Stimulated activated CD8-positive, alpha-beta memory T cell treated with anti-CD3 and anti-CD28 coated beads, Interleukin-7, amount 100 ng/mL, for 1 hour (primary cell): ENCODE results near the gene NMRK2.
"Not testable (repeated sequence)": the region's sequence is repeated elsewhere in the genome, so short reads cannot be mapped to it uniquely, and the experiment has no call there.

Experiments
- DNase-seq, 2 donors: peaks; one replicate each; pipeline ENCODE4 v3.0.0-alpha.2; 2020; ENCODE audit warnings: low read depth in 2 of 2

Gene NMRK2

GRCh38 chr19:3932931-3933810 is at the start of gene NMRK2:
Gene NMRK2 (plus strand): TSS chr19:3933069. CDS start chr19:3933672, 603 bp downstream.
- DNase-seq = no peak

- DNase-seq = no peak
Measured at GRCh38 chr19:3890591-3890990, 42.3 kb upstream of the NMRK2 start.

GRCh38 chr19:3893509-3894179 is 39.2 kb upstream of the NMRK2 start:
- DNase-seq = no peak

- not testable (repeated sequence) for DNase-seq
Measured at GRCh38 chr19:3894959-3895358, 37.9 kb upstream of the NMRK2 start.

- DNase-seq = no peak
Measured at GRCh38 chr19:3895788-3896187, 37.1 kb upstream of the NMRK2 start.

GRCh38 chr19:3897936-3898335 is 34.9 kb upstream of the NMRK2 start:
- no peak for DNase-seq

GRCh38 chr19:3898426-3898825 is 34.4 kb upstream of the NMRK2 start:
- no peak for DNase-seq

- no peak for DNase-seq
Measured at GRCh38 chr19:3899531-3900294, 33.2 kb upstream of the NMRK2 start.

- no peak for DNase-seq
Measured at GRCh38 chr19:3902317-3902973, 30.4 kb upstream of the NMRK2 start.

GRCh38 chr19:3904233-3904632 is 28.6 kb upstream of the NMRK2 start:
- DNase-seq = no peak

GRCh38 chr19:3907626-3908265 is 25.1 kb upstream of the NMRK2 start:
- DNase-seq = no peak

- DNase-seq = no peak
Measured at GRCh38 chr19:3908266-3909054, 24.4 kb upstream of the NMRK2 start.

- no peak for DNase-seq
Measured at GRCh38 chr19:3910105-3910504, 22.8 kb upstream of the NMRK2 start.

GRCh38 chr19:3914199-3914598 is 18.7 kb upstream of the NMRK2 start:
- DNase-seq = no peak

GRCh38 chr19:3916033-3916432 is 16.8 kb upstream of the NMRK2 start:
- no peak for DNase-seq

GRCh38 chr19:3919793-3920192 is 13.1 kb upstream of the NMRK2 start:
- DNase-seq = no peak

- no peak for DNase-seq
Measured at GRCh38 chr19:3923096-3923758, 9.6 kb upstream of the NMRK2 start.

GRCh38 chr19:3923912-3924311 is 9.0 kb upstream of the NMRK2 start:
- no peak for DNase-seq

- no peak for DNase-seq
Measured at GRCh38 chr19:3931041-3931440, 1.8 kb upstream of the NMRK2 start.
